Fibroblast of skin of left biceps (primary cell): ENCODE measurements around the gene PAX8.

Source experiments
- DNase-seq, 2 experiments: peaks; one replicate each; pipeline ENCODE4 v3.0.0-alpha.2; 2013; ENCODE audit warnings: low read depth in 2 of 2

Gene PAX8

DNA sequence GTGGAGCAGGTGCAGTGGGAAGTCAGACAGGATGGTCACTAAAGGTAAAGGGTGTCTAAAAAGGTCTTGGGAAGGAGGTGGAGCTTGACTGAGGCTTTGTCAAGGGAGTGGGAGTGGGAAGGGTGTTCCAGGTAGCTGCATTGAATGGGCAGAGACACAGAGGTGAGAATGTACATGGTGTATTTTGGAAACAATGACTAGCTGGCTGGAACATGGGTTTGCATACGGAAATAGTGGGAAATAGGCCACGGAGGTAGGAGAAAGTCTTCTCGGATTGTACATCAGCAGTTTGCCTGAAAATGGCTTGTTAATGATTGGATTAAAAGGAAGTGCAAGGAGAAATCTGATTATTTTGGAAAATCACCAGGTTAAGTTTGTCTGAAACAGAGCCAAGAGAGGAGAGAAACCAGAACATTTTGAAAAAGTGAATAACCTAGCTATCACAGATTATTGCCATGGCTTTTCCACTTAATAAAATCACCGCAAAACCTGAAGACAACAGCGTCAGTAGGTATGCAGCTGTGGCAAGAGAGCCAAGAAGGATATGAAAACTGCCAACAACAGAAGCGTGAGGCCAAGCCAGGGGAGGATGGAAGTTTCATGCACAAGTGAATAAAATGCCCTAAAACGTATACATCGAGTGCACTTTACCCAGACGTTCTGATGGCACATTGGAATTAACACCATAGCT is 13.9 kb downstream of the PAX8 start:
- no peak for DNase-seq

DNA sequence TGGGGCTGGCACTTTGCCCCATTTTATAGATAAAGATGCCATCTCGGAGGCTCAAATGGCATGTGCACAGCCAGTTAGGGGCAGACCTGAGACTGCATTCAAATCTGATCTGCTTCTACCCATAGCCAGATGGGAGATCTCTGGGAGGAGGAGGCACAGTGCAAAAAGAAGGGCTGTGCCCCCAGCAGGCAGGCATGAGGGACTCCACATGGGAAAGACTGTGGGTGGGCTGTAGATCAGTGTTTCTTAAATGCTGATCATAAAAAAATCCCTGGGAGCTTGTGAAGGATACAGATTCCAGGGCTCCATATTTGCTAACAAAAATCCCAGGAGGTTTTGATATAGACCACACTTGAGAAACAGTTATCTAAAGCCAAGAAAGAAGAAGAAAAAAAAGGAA is 15.2 kb downstream of the PAX8 start:
- DNase-seq = no peak

DNA sequence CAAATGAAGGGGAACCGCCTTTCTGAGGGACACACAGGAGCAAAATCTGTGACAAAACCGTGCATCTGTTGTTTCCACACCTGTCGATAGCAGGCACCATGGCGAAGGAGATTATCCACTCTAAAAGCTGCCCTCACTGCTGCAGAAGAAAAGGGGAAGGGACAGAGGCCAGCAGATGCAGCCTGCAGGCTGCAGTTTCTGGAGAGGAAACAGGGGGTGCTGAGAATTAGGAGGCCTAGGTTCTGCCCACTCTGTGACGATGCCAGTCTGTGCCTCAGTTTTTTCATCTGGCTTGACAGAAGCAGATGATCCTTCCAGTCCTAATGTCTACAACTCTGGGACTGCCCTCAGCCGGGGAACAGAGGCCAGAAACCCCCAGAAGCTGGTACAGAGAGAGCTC is 17.7 kb downstream of the PAX8 start:
- no peak for DNase-seq

DNA sequence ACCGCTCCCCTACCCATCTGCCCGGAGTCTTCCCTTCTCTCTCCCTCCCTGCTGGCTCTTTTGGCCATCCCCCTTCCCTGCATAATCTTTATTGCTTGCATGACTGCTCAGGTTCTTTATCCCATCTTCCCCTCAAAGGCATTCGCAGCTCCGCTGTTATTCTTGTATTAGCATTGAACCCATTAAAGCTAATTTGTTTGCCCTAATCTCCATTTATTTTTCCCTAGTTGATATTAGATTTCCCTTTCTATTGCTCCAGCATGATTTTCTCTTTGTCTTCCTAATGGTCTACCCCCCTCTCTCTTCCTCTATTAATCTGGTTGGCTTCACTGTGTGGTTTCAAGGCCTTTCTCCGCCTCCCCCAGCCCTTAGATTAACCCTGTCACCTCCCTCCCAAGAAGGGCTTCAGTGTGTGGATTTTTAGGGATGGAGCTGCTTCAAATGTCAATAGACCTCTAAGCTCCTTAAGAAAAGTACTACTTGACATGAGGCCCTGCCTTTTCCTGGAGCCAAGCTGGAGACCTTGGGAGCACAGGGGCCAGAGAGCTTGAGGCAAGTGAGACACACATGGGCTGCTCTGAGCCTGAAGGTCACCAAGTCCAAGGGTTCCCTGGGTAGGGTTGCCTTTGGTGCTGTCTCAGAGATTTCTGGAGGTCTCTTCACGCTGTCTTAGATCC is 20.1 kb downstream of the PAX8 start:
- DNase-seq = no peak

DNA sequence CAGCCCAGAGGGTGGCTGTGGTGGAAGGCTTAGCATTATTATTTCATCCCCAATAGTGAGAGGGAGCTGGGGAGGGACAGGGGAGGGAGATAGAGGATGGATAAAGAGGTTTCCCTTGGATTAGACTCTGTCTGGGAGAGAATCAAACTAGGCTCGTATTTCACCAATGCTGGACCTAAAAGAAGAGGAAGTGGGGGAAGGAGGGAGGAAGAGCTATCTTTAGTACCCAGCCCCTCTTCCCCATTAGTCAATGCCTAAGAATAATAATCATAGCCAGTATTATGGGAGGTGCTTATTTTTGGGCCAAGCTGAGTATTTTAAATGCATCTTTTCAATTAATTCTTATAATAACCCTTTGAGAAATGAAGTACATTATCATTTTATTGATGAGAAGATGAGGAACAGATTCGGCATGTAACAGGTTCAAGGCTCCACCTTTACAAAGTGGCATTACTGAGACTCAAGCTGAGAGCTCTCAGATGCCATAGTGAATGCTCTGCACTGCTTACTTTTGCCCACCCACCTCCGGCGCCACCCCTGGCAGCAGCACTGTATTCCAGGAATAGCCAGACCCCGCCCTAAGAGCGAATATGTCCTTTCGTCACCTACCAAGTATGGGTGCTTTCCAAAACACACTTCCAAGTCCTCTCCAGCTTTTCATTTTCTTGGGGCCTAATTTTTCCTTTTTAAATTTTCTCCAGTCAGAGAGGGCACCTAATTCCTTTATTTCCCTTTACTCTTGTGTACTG is 21.0 kb downstream of the PAX8 start:
- no peak for DNase-seq

DNA sequence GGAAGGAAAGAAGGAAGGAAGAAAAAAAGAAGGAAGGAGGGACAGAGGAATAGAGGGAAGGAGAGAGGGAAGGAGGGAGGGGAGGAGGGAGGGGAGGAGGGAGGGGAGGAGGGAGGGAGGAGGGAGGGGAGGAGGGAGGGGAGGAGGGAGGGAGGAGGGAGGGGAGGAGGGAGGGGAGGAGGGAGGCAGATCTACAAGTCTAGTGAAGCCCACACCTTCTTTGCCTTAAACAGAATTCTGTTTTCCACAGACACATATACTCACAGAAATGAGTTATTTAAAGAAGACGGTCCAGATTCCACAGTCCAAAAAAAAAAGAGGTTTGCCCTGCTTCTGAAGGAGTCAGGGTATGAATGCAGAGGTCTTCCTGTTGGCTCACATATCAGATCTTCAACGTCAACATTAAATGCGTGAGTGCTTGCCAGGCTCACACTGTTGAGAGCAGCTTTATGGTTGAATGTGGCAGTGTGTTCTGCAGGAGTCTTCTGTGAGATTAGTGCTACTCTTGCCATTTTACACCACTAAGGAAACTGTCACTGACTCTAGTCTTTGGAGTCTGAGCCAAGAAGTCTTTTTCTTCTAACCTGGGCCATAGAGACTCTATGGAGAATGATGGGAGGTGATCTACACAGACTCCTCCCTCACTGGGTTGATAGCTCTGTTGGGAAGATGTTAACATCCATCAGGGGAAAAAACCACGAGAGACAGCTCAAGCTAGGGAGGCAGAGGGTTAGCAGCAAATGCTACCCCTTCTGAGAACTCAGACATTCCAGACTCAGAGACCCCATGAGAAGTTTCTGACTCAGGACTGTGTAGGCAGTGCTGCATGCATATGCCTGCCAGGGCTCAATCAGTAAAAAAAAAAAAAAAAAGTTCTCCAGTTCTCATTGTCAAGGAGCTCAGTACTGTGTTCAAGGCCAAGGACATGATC is 23.3 kb downstream of the PAX8 start:
- DNase-seq = no peak

DNA sequence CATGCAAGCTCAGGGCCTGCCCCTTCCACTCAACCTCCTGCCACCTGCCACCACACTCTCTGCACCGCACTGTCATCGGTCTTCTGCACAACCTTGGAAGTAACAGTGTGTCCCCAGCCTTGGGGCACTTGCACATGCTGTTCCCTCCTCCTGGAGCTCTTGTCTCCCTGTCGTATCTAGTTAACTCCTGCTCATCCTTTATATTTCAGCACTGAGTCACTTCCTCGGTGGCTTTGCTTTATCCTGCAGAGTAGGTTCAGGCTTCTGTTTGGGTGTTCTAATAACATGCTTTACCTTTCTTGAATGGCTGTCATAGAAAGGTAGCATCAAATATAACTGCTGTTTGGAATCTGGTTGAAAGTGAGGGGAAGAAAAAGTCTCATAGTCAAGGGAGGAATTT is 25.3 kb downstream of the PAX8 start:
- DNase-seq = no peak

DNA sequence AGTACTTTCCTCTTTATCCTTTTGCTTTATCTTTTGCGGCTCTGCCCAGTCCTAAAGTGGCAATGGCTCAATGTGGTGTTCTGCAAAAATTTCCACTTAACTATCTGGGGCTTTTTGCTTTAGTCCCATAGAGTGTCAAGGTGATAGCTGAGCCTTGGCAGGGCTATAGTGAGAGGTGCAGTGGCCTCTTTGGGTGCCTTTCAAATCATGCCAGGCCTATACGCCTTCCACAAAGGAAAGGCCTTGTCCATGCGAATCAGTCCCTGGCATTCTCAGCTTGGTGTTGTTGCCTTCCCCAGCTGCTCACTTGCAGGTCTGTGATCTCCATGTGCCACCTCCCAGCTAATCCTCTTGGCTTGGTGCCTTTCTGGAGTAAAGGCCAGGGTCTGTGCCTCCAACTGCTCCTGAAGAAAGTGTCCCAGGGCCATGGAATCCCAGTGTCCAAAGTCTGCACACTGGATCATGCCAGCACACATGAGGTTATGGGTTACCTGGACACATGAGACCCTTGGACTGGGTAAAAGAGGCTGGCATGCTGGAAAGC is 26.6 kb downstream of the PAX8 start:
- no peak for DNase-seq

DNA sequence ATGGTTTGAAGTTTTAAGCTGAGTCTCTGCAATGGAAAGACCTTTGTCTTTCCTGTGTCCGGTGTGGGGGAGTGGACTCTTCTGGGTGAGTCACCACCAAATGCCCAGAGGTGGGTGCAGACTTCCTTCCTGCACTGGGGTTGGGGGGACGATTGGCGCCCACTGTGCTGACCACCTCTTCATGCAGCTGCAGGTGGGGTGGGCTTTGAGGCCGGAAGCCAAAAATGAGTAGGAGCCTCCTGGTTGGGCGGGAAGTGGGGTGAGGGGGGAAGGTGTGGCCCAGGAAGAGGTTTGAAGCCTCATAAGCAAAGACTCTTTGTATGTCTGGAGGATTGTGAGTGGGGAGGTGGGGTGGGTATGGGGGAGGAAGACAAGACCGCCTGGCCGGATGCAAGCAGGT is 27.6 kb downstream of the PAX8 start:
- no peak for DNase-seq

DNA sequence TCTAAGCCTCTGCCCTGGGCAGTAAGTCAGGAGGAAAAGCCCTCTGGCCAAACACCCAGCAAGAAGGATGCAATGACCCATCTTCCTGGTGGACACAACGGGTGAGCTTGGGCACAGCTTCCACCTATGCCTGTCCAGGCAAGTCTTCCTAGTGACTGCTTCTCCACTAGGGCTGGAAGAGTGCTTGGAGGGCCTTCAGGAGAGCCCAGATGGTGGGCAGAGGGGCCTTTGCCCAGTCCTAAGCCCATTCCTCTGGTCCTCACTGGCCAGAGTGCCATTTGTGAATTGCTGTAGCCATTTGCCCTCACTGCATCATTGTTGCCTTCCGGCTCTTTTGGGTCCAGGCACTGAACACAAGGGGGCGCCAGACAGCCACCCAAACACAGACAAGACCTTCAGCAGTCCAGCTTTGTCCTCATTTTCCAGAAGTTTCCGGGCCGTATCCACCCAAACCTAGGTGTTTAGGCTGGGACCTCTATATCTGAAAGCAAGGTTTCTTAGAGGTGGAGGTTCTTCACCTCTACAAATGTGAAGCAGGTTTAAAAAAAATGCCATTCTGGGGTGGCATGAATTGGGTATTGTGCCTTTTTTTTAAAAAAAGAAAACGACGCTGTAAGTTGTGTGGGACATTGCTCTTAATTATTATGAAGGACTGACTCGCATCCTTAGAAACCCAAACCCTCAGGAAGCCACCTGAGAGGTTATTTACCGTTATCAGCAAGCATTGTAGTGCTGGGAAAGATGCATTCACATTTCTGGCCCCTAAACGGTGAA is 29.5 kb downstream of the PAX8 start:
- DNase-seq = peak; percentile 33 to 39

DNA sequence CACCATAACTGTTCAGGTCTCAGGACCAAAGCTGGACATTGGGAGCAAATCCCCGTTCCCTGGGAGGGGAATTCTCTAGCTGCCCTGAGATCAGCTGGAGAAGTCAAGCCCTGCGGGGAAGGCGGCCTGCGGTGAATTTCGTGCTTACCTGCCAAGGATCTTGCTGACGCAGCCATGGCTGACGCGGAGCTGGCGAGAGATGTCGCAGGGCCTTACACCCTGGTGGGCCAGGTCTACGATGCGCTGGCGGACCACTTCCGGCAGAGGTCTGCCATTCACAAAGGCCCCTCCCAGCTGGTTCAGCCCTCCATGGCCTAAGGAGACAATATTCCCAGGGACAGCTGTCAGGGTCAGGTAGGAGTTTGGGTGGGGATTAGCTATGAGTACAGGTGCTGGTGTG is 32.1 kb downstream of the PAX8 start:
- no peak for DNase-seq

DNA sequence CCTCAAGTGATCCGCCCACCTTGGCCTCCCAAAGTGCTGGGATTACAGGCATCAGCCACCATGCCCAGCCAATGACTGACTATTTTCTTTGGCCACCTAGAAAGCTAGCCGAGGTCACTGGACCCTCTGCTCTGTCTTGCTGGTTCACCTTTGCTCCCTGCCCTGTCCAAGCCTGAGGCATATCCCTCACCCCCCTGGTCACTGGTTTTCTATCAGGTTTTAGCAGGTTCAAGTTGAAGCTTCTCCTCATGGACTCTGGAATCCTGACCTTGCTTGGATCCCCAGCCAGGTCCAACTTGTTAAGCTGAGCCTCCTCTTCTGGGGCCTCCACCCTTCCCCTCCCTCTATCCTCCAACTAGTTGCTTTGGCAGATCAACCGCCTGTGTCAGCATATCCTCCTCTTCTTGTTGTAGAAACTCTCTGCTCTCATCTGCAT is 33.4 kb downstream of the PAX8 start:
- DNase-seq = no peak

DNA sequence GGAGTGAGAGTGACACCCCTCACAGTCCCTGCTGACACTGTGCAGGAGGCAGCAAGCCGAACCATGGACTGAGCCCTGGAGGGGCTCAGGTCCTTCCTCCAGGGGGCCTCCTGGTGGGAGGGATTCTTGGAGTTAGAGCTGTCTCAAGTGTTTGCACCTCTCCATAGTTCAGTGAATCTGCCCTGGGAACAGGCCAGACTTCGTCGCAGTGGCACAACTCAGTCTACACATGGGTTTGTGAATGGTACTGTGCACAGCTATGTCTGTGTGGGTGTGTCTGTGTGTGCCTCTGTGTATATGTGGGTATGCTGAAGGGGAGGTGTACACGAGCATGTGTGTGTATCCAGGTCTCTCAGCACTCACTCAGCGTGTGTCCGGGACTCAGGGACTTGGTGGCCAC is 36.4 kb downstream of the PAX8 start:
- no peak for DNase-seq

DNA sequence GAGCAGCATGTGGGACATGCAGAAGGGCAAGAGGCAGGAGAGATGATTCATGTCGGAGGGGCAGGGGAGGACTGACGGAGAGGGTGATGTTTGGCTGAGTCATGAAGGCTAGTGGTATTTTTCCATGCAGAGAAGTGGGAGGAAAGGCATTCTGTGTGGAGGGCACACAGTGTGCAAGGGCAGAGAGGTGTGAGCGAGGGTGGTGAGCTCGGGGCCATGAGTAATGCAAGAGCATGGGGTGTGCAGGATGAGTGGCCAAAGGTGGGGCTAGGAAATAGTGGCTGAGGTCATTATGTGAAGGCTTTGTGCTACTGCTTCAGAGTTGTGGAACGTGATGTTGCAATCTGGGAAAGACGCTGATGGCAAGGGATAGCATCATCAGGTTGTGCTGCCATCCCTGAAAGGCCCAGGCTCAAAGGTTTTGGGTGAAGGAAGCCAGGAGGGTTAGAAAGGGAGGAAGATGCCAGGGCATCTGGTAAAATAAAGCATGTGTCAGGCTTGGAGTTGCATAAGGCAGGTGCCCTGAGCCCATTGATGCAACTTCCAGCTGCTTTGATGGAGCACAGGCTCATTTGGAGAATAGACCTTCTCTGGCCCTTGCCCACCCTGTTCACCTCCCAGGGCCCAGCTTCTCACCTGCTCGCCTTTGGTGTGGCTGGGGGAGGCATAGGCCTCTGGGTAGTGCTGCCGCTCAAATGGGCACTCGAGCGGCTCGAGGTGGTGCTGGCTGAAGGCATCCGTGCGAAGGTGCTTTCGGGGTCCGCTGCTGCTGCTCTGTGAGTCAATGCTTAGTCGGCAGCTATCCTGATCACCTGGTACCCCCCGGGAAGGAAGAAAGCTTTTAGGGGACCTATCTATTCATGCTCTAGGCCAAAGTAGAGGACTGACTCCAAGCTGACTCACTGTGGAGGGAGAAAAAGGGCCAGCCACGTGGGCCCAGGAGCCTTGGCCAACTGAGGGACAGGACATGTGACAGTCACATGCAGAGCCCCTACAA is 37.5 kb downstream of the PAX8 start:
- peak; percentile 55 to 64 for DNase-seq

DNA sequence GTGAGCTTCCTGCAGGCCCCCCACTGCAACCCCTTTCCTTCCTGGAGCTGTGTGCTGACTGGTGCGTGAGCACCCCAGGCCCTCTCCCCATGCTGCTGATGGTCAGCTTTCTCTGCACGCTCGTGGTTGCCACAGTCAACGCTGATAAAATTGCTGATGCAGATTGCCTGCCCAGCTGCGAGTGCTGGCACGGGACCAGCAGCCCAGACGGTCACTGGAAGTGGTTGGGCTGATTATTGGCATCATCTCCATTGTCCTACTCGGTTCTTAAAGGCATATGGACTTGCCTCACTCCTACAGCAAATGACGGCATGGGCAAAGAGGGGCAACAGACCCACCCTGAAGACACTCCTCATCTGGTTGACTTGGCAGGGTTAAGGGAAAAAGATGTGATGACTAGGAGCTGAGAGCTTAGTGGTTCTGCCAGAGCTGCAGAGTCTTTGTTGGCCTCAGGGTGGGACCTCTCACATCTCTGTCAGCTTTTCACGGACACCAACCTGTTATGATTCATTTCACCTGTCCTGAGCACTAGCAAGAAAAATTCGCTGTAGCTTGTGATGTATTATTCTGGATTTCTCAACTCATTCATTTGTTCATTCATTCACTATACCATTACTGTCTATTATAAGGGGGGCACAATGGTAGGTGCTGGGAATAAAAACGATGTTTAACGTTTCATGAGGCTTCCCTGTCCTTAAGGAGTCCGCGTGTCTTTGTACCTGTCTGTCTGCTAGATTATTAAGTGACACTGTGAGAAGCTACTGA is 38.4 kb downstream of the PAX8 start:
- DNase-seq = peak; percentile 32 to 34

DNA sequence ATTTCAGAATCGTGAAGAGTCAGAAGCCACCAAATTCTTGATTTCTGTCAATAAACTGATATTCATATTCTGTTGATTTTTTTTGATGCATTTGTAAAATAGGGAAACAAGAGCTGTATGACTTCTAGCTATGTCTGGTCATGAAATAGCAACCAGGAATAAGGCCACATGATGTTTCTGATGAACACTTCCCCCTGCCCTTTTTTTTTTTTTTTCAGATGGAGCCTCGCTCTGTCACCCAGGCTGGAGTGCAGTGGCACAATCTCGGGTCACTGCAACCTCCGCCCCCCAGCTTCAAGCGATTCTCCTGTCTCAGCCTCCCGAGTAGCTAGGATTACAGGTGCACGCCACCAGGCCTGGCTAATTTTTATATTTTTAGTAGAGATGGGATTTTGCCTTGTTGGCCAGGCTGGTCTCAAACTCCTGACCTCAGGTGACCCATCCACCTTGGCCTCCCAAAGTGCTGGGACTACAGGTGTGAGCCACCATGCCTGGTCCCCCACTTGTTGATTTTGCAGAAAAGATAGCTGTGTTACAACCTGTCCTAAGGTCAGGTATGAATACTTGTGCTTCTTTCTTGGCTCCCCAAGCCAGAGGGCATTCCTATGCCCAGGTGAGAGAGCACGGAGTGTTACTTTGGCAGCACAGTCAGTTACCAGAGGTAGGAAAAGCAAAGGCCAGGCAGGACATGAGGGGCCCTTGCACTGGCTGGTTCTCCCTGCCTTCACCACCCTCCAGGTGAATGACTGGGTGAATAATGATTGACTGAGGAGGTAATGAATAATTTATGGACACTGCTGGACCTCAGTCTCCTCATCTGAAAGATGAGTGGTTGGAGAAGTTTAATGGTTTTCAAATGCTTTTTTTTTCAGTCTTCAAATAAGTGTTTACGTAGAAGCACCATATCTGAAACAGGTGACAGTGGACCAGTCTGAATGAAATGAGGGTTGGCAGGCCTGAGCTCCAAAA is 39.6 kb downstream of the PAX8 start:
- DNase-seq = no peak

DNA sequence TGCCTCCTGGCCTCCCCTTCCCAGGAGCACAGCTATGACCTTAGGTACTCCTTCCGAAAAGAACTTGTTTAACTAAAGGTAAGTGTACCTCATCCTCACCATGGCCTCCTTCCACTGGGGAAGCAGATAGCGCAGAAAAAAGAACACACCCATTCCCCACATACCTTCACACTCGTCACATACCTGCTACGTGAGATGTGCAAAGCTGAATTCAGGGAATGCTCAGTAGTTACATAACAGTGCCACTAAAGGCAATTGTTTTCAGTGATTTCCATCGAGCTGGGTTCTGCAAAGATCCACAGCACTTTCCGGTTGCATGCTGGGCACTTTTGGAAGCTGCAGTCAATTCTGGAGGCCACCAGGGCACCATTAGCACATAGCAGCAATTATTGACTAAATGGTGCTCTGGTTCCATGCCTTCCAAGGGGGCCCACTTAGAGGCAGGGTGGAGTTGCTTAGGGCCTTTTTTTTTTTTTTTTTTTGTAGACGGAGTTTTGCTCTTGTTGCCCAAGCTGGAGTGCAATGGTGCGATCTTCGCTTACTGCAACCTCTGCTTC is 41.0 kb downstream of the PAX8 start:
- DNase-seq = no peak
